HUDEP-2 (cell line): ENCODE measurements around the gene RBM26.

Source experiments
- DNase-seq, 76 experiments: peaks; one replicate each; lab custom pipeline; 2025; ENCODE audit not compliant: unreplicated experiment in 76 of 76; lab: John Stamatoyannopoulos, UW

Gene RBM26

DNA sequence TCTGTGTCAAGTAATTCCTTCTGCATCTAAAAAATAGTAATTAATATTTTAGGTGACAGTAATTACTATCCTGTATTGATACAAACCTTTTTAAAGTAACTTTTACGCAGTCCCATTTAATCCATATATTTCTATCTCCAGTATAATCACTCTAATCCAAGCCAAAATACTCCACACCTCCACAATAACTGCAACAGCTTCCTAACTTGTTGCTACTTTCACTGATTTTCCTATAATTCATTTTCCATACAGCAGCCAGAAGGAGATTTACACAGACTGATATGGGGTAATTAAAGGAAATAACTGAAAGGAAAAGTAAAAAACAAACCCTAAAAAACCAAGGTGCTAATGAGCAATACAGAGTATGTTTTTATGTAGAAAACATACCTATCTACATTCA, 64.9 kb downstream of the RBM26 start:
- no peak for DNase-seq

- no peak for DNase-seq
These were observed 65.6 kb downstream of the RBM26 start for GRCh38 chr13:79340490-79340889.

- DNase-seq, result no peak
These were observed 67.7 kb downstream of the RBM26 start for GRCh38 chr13:79338343-79338742.

DNA sequence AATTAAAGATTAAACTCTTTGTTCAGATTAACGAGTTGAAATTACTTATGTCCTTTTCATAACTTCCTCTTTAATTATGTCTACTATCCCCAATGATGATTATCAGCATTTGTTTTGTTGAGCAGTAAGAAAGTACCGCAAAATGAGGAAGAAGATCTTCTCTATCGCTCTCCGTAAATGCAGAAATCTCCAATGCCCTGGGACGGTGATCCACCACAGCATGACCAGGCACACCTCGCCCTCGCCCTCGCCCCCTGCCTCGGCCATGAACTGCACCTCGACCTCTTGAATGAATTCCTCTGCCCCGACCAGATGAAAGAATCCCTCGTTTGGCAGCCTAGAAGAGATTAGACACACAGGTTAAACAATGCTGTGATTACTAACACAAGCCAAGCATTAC, 69.1 kb downstream of the RBM26 start:
- peak in 3 of 76 experiments; percentile 4 to 7 (median 5) for DNase-seq

DNA sequence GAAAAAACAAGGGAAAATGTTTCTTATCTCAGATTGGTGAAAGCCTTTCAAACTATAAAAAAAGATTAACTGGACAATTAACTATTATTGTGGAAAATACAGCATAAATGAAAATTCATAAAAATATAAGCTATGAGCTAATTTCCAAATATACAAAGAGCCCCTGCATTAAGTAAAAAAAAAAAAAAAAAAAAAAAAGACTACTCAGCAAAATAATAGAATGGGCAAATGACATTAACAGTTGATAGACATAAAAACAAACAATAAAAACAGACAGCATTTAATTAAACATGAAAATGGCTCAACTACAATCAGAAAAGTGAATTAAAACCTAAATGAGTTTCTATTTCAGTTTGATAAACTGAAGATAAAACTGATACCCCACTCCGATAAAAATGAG, 77.5 kb downstream of the RBM26 start:
- no peak for DNase-seq

GRCh38 chr13:79320433-79320832, 85.6 kb downstream of the RBM26 start:
- DNase-seq, result no peak

- DNase-seq, result no peak
These were observed 87.4 kb downstream of the RBM26 start for GRCh38 chr13:79318664-79319063.

DNA sequence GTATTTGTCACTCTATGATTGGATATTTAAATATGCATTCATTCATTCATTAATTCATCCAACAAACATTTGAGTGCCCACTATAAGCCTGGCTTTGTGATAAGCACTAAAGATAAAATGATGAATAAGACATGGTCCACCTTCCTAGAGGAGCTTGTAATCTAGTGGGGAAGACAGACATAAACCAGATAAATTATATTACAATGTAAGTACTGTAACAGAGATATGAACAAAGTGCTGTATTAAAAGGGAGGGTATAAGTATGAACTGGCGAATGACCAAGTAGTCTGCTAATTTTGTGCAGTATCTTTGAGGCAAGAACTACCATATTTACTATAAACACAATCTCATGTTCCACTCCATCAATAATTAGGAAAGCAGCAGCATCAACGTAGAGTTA, 88.2 kb downstream of the RBM26 start:
- no peak for DNase-seq

- DNase-seq, result peak in 2 of 76 experiments; percentile 1 to 4
These were observed 91.4 kb downstream of the RBM26 start for GRCh38 chr13:79314652-79315051.

DNA sequence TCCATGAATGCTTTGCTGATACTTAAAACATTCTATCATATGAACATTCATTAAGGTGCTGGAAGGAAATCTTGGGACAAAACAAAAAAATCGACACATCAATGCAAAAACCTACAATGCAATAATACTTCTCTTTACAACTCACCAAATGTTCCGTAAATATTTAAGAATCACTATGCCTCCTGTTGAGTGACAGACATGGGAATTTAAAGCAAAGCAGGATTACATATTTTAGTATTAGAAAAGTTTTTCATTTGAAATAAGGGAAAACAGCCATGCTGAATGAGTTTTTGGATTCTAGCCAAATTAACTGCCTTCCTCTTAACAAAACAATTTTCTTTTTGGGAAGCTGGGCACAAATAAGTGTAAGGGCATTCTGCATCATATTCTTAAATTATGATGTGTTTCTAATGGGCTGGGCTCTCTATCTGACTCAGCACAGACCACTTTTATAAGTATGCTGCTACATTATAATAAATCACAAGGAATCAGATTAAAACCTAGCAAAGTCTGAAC, 93.7 kb downstream of the RBM26 start:
- no peak for DNase-seq

GRCh38 chr13:79311386-79311785, 94.7 kb downstream of the RBM26 start:
- DNase-seq, result no peak

DNA sequence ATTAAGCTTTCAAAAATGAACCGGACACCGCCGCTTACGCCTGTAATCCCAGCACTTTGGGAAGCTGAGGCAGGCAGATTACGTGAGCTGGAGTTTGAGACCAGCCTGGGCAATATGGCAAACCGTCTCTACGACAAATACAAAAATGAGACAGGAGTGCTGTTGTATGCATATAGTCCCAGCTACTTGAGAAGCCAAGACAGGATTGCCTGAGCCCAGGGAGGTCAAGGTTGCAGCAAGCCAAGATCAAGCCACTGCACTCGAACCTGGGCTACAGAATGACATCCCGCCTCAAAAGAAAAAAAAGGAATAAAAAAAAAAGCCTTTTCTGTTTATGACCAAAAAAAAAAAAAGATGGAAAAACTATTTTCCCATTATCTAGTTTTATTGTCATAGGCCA, 96.4 kb downstream of the RBM26 start:
- DNase-seq, result no peak

DNA sequence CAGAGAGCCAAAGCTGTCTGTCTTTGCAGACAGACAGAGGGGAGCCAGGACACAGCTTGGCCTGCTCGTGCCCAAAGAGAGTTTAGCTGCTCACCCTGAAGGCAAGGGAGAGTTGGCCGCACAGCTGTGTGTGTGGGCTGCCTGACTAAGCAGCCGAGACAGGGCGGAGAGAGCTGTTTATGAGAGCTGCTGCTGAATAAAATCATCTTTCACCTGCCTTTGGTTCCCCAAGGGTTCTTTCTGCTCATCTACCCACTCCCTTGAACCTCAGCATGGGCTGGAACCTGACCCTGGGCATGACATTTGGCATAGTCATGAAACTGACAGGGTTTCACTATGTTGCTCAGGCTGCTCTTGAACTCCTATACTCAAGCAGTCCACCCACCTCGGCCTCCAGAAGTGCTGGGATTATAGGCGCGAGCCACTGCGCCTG, 98.2 kb downstream of the RBM26 start:
- DNase-seq, result no peak

DNA sequence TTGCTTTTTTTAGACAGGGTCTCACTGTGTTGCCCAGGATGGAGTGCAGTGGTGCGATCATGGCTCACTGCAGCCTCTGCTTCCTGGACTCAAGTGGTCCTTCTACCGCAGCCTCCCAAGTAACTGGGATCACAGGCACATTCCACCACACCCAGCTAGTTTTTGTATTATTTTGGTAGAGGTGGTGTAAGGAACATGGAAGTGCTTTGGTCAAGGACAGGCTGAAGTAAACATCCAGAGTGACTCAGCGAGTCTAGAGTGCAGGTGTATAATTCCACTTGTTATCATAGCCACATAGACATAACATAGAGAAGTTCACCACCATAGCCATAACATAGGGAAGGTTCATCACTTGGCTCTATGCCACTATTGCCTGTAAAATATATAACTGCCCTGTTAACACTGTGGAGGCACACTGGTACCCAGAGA, 98.6 kb downstream of the RBM26 start:
- DNase-seq, result no peak

- DNase-seq, result no peak
These were observed 99.4 kb downstream of the RBM26 start for GRCh38 chr13:79306650-79307049.

DNA sequence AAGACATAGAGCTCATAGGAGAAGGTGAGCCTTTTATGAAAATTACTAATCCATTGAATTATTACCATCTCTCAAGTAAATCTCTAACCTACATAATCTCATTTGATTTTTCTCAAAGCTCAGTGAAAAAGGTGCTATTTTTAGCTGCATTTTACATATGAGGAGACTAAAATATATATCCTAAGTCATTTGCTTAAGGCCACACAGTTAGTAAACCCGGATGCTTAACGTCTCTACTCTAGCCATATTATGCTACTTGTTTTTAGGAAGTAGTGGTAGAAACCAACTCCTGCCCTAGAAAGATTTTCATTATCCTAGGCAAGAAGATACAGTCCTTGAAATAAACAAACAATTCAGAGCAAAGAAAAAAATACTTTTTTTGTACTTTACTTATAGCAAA, 108.9 kb downstream of the RBM26 start:
- no peak for DNase-seq

DNA sequence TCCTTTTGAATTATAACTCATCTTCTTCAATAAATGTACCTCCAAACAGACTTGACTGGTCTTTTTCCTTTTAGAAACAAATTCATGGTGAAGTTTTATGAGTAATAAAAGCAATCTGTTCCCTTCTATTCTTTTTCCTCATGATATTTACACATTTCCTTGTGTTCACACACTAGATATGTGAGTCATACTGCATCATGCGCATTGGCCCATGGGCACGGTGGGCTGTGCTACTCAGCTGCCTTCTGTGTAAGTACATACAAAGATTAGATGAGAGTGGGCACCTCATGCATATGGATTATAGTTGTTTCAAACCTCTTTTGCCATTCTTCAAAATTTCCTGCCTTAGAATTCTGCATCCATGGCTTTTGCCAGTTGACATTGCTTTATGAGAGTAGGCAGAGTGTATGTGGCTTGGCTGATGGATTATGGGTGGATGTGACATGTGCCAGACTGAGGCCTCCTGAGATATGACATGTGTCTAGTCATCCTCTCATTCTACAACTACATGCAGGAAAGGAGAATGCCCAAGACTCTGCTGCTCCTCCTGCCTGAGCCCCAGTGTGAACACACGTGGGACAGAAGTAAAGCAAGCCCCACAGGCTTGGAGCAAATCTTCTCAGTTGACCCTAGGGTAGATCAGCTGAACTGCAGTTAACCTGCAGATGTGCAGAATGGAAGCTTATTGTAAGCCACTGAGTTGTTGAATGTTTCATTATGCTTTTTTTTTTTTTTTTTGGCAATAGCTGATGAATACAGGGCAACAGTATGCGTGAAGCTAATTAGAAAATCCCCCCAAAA, 109.9 kb downstream of the RBM26 start:
- no peak for DNase-seq

- peak in 72 of 76 experiments; percentile 8 to 94 (median 50) for DNase-seq
These were observed 115.3 kb downstream of the RBM26 start for GRCh38 chr13:79290595-79291244.

DNA sequence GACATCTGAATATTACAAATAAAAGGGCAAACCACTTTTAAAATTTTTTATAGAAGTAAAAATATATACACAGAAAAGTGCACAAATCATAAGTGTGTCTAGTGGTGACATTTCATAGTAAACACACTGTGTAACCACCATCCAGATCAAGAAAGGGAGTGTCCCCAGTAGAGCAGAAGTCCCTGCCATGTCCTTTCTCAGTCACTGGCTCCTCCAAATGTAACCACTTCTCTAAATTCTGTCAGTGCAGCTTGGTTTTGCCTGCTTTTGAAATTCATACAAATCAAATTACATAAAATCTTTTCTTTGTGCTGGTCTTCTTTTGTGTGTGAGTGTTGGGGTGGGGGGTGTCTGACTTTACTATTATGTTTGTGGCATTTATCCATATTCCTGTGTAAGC, 116.5 kb downstream of the RBM26 start:
- peak in 5 of 76 experiments; percentile 1 to 31 (median 3) for DNase-seq

- no peak for DNase-seq
These were observed 117.9 kb downstream of the RBM26 start for GRCh38 chr13:79287939-79288795.

DNA sequence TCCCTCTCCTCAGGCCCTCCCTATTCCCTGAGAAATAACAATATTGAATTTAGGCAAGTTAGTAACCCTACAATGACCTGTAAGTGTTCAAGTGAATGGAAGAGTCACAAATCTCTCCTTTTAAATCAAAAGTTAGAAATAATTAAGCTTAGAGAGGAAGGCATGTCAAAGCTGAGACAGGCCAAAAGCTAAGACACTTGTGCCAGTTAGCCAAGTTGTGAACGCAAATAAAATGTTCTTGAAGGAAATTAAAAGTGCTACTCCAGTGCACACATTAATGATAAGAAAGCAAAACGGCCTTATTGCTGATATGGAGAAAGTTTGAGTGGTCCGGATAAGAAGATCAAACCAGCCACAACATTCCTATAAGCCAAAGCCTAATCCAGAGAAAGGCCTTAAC, 120.9 kb downstream of the RBM26 start:
- no peak for DNase-seq
